ENCODE data around the gene ABCC9.

The ABCC9 gene

DNA sequence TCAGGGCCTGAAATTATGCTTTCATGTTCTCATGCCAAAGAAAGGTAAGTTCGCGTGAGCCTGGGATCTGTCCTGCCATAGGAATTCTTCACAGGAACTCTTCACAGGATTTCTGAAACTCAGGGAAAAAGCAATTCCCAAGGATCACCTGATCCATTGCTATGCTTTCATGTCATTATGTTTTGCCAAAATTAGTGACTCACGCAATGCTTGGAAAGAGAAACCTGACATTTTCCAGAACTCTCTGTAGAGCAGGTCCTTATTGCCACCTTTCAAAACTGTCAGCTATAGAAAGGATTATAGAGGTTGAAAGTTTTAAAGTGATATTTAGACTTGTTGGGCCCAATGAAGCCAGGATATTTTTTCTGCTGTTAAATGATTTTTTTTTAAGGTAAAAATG, 160.4 kb downstream of the ABCC9 start:
- ChIA-PET CTCF (no interaction called here), POLR2A (no interaction called here)
- TF ChIP-seq TARDBP (IDR thresholded peaks at IDR 0.05) (no peak), FOXM1 (IDR thresholded peaks at IDR 0.05; ENCODE audit: borderline replicate concordance) (no peak), NFRKB (IDR thresholded peaks at IDR 0.05) (no peak), CTBP1 (IDR thresholded peaks at IDR 0.05; ENCODE audit: borderline replicate concordance) (no peak), SP1 (IDR thresholded peaks at IDR 0.05) (no peak), L3MBTL2 (conservative IDR thresholded peaks at IDR 0.05) (no peak), FOXA1 (IDR thresholded peaks at IDR 0.05) (no peak), HDGF (IDR thresholded peaks at IDR 0.05; ENCODE audit: borderline replicate concordance) (no peak), ARNT (IDR thresholded peaks at IDR 0.05) (no peak), ELF4 (IDR thresholded peaks at IDR 0.05) (no peak), BHLHE40 (IDR thresholded peaks at IDR 0.05; ENCODE audit: borderline replicate concordance) (no peak), LEF1 (IDR thresholded peaks at IDR 0.05; ENCODE audit: borderline replicate concordance) (no peak)
- TF ChIP-seq, protein P1, sequence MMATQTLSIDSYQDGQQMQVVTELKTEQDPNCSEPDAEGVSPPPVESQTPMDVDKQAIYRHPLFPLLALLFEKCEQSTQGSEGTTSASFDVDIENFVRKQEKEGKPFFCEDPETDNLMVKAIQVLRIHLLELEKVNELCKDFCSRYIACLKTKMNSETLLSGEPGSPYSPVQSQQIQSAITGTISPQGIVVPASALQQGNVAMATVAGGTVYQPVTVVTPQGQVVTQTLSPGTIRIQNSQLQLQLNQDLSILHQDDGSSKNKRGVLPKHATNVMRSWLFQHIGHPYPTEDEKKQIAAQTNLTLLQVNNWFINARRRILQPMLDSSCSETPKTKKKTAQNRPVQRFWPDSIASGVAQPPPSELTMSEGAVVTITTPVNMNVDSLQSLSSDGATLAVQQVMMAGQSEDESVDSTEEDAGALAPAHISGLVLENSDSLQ (IDR thresholded peaks at IDR 0.05), result no peak
- no peak for DNase-seq (ENCODE audit: extremely low spot score)

DNA sequence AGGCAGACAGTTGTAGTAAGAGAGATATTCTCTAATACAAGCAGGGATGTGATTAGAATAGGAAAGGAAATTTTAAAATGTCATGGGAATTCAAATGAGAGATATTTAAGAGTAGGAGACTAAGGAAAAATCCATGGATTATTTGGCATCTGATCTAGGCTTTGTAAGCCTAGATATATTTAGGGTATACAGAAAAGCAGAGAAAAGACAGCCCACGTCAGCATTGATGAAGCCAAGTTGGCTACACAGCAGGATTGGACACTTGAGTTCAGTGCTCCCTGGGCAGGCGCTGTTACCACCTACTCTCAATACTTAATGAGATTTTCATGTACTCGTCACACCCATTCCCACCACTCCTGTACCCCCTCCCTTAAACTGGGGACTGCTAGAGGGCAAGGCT, 165.1 kb downstream of the ABCC9 start:
- TF ChIP-seq LEF1 (IDR thresholded peaks at IDR 0.05; ENCODE audit: borderline replicate concordance), result no peak
- no peak for TF ChIP-seq TARDBP (IDR thresholded peaks at IDR 0.05)
- TF ChIP-seq, protein P1 (IDR thresholded peaks at IDR 0.05), result no peak
- no peak for TF ChIP-seq SUZ12 (IDR thresholded peaks at IDR 0.05)
- no peak for TF ChIP-seq ZNF384 (IDR thresholded peaks at IDR 0.05)
- no peak for TF ChIP-seq FOXM1 (IDR thresholded peaks at IDR 0.05; ENCODE audit: borderline replicate concordance)
- TF ChIP-seq HDGF (IDR thresholded peaks at IDR 0.05; ENCODE audit: borderline replicate concordance), result no peak
- no peak for TF ChIP-seq FOXK2 (IDR thresholded peaks at IDR 0.05)
- no peak for TF ChIP-seq NFRKB (IDR thresholded peaks at IDR 0.05)
- TF ChIP-seq ARNT (IDR thresholded peaks at IDR 0.05), result no peak
- no peak for TF ChIP-seq L3MBTL2 (conservative IDR thresholded peaks at IDR 0.05)
- no peak for TF ChIP-seq FOXA1 (IDR thresholded peaks at IDR 0.05)
- TF ChIP-seq SP1 (IDR thresholded peaks at IDR 0.05), result no peak
- no peak for TF ChIP-seq BHLHE40 (IDR thresholded peaks at IDR 0.05; ENCODE audit: borderline replicate concordance)
- DNase-seq (ENCODE audit: extremely low spot score), result no peak
- CTCF ChIA-PET, result no interaction called here
- POLR2A ChIA-PET, result no interaction called here

DNA sequence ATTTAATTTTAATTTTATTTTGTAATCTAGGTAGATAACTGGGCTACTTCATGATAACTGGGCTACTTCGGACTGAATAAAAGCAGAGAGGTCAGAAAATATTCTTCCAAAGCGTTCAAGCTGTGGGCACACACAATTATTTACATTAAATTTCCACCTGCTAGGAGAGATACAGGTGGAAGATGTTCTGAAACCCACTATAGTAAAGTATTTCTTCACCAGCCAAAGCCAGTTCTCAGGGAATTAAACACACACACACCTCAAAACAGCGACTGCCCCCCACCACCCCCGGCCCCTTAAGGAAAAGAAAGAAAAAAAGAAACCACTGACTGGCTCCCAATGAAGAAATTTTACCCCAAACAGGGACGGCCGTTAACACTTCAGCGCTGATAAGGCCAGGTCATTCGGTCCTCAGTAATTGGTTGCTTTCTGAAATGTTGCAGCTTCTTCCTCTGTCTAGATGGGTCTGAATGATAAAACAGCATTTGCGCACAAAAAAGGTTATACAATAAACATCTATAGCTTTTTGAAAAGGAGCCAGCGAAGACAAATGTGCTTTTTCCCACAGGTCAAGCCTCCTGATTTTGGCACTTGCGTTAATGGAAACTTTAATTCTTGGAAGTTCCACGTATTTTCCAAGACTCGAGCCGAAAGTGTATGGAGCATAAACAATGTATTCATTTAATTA, 165.9 kb downstream of the ABCC9 start:
- no peak for TF ChIP-seq HDGF (IDR thresholded peaks at IDR 0.05; ENCODE audit: borderline replicate concordance)
- no peak for TF ChIP-seq SP1 (IDR thresholded peaks at IDR 0.05)
- no peak for TF ChIP-seq CTBP1 (IDR thresholded peaks at IDR 0.05; ENCODE audit: borderline replicate concordance)
- ChIA-PET CTCF (interaction anchor here (0.5 to 3.7 kb wide), 3 partner anchors 32 to 215 kb away, joined by 3 to 14 read pairs (median 3); no protein-coding TSS in a partner anchor), POLR2A (interaction anchor here (0.8 to 1.7 kb wide), 6 partner anchors 15 to 338 kb away, joined by 3 to 7 read pairs (median 5); partner anchors contain the start of genes ABCC9 and PYROXD1)
- DNase-seq (ENCODE audit: extremely low spot score), result no peak

DNA sequence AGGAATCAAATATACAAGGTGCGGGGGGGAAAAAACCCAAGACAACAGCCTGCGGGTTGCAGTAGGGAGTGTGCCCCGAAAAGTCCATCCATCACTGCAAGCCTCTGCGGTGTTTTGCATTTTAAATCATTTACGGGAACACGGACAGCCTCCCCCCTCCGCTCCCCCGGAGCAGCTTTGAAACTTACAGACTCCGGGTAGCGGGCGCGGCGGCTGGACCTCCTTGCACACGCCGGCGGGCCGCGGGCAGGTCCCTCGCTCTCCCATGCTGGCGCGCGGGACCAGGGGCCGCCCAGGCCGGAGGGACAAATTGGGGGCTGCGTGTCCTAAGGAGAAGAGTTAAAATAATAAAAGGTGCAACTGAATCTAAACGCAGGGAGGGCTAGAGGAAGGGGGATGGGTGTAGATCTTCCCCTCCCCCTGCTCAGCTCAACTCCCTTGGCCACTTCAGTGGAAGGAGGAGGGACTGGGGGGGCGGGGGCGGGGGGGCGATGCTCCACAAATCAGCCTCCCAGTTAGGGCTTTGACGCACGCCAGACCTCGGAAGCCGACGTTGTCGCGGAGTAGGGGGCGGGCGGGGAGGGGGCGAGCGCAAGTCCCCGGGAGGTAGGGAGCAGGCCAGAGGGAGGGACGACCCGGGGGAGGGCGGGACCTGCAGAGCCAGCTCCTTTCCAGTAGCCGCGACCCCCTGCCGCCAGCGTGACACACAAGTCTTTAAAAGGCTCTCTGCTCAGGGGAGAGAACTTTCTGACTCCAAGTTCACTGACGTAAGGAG, 166.7 kb downstream of the ABCC9 start, which contains the start of gene KCNJ8:
TSS of gene KCNJ8 (minus strand) at position 349 of the 775 bp plus-strand sequence. CDS start 1,090 bp downstream, outside the sequence.
- TF ChIP-seq BHLHE40 (IDR thresholded peaks at IDR 0.05; ENCODE audit: borderline replicate concordance) (no peak), L3MBTL2 (conservative IDR thresholded peaks at IDR 0.05) (0 out of 2 replicates have a peak, but pooled peaks have one; percentile 9)
- TF ChIP-seq, protein P1 (IDR thresholded peaks at IDR 0.05), result peak; percentile 54
- DNase-seq (ENCODE audit: extremely low spot score), result peak; percentile 78
- CTCF ChIA-PET, result interaction anchor here (0.5 to 3.7 kb wide), 3 partner anchors 33 to 216 kb away, joined by 3 to 14 read pairs (median 3); no protein-coding TSS in a partner anchor
- POLR2A ChIA-PET, result interaction anchor here (0.6 to 1.7 kb wide), 8 partner anchors 9 to 850 kb away, joined by 3 to 7 read pairs (median 4); partner anchors contain the start of genes ABCC9, ETNK1 and PYROXD1

DNA sequence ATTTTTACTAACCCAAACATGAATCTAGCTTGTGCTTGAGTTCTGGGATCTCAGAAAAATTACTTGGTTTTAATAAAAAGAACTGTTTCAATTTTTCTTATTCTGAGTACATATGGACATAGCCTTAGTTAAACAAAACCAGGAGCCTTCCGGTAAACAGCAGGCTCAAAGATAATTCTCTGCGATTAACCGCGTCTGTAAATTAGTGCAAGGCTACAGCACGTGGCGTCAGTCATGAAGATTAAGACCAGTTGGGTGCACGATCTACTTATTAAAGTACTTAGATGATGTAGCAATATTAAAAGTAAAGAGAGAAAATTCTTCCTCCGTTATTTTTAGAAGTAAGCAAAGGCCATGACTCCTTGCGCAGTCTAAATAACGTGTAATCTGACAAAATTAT, 167.4 kb downstream of the ABCC9 start:
- POLR2A ChIA-PET, result interaction anchor here (1.3 to 1.7 kb wide), 4 partner anchors 14 to 851 kb away, joined by 3 to 7 read pairs (median 4); partner anchors contain the start of genes ABCC9 and ETNK1

More for the DNA sequence above, 167.4 kb downstream of the ABCC9 start:
- CTCF ChIA-PET, result interaction anchor here (0.6 to 3.7 kb wide), 3 partner anchors 12 to 216 kb away, joined by 4 to 14 read pairs (median 6); no protein-coding TSS in a partner anchor
- TF ChIP-seq ZNF384 (IDR thresholded peaks at IDR 0.05) (no peak), LEF1 (IDR thresholded peaks at IDR 0.05; ENCODE audit: borderline replicate concordance) (no peak), SUZ12 (IDR thresholded peaks at IDR 0.05) (no peak), TARDBP (IDR thresholded peaks at IDR 0.05) (no peak), L3MBTL2 (conservative IDR thresholded peaks at IDR 0.05) (peak; percentile 53), ELF4 (IDR thresholded peaks at IDR 0.05) (no peak), HDGF (IDR thresholded peaks at IDR 0.05; ENCODE audit: borderline replicate concordance) (no peak)
- DNase-seq (ENCODE audit: extremely low spot score), result no peak

Data from HEK293T (cell line).